ENCODE measurements around the gene PARD3.

The PARD3 gene

GRCh38 chr10:34384372-34384771 lies 430.7 kb downstream of the PARD3 start:
- Histone ChIP-seq H3K27ac (ENCODE audit: low read length) (no peak overlapping the region), H3K27me3 (ENCODE audit: low read depth, low read length) (no peaks in the 10 kb centered on the region), H3K36me3 (ENCODE audit: control insufficient read depth in 1 of 2, insufficient read depth in 2 of 2, low read length in 2 of 2) (no peaks in the 10 kb centered on the region), H3K9me3 (ENCODE audit: control insufficient read depth in 1 of 2, low read length in 2 of 2) (no peaks in the 10 kb centered on the region), H3K4me1 (ENCODE audit: control insufficient read depth in 1 of 2, insufficient read depth in 2 of 2, low read length in 2 of 2) (peaks cover 0 to 6% of the 10 kb centered on the region in 2 donors), H3K4me3 (ENCODE audit: low read depth in 1 of 2, low read length in 2 of 2) (no peak overlapping the region)

GRCh38 chr10:34382626-34383025 lies 432.5 kb downstream of the PARD3 start:
- Histone ChIP-seq H3K4me3 (ENCODE audit: low read depth in 1 of 2, low read length in 2 of 2) (no peak overlapping the region), H3K27me3 (ENCODE audit: low read depth, low read length) (no peaks in the 10 kb centered on the region), H3K4me1 (ENCODE audit: control insufficient read depth in 1 of 2, insufficient read depth in 2 of 2, low read length in 2 of 2) (no peaks in the 10 kb centered on the region), H3K27ac (ENCODE audit: low read length) (no peak overlapping the region), H3K9me3 (ENCODE audit: control insufficient read depth in 1 of 2, low read length in 2 of 2) (no peaks in the 10 kb centered on the region), H3K36me3 (ENCODE audit: control insufficient read depth in 1 of 2, insufficient read depth in 2 of 2, low read length in 2 of 2) (no peaks in the 10 kb centered on the region)

GRCh38 chr10:34380856-34381255 lies 434.2 kb downstream of the PARD3 start:
- H3K4me1 ChIP-seq (ENCODE audit: control insufficient read depth in 1 of 2, insufficient read depth in 2 of 2, low read length in 2 of 2), result no peaks in the 10 kb centered on the region
- no peaks in the 10 kb centered on the region for H3K27me3 ChIP-seq (ENCODE audit: low read depth, low read length)
- H3K36me3 ChIP-seq (ENCODE audit: control insufficient read depth in 1 of 2, insufficient read depth in 2 of 2, low read length in 2 of 2), result no peaks in the 10 kb centered on the region
- H3K27ac ChIP-seq (ENCODE audit: low read length), result no peak overlapping the region
- no peaks in the 10 kb centered on the region for H3K9me3 ChIP-seq (ENCODE audit: control insufficient read depth in 1 of 2, low read length in 2 of 2)
- no peak overlapping the region for H3K4me3 ChIP-seq (ENCODE audit: low read depth in 1 of 2, low read length in 2 of 2)

GRCh38 chr10:34378297-34378696 lies 436.8 kb downstream of the PARD3 start:
- H3K4me3 ChIP-seq (ENCODE audit: low read depth in 1 of 2, low read length in 2 of 2), result no peak overlapping the region
- no peak overlapping the region for H3K27ac ChIP-seq (ENCODE audit: low read length)
- H3K9me3 ChIP-seq (ENCODE audit: control insufficient read depth in 1 of 2, low read length in 2 of 2), result no peaks in the 10 kb centered on the region
- H3K36me3 ChIP-seq (ENCODE audit: control insufficient read depth in 1 of 2, insufficient read depth in 2 of 2, low read length in 2 of 2), result no peaks in the 10 kb centered on the region
- no peaks in the 10 kb centered on the region for H3K27me3 ChIP-seq (ENCODE audit: low read depth, low read length)
- H3K4me1 ChIP-seq (ENCODE audit: control insufficient read depth in 1 of 2, insufficient read depth in 2 of 2, low read length in 2 of 2), result no peaks in the 10 kb centered on the region

- Histone ChIP-seq H3K4me1 (ENCODE audit: control insufficient read depth in 1 of 2, insufficient read depth in 2 of 2, low read length in 2 of 2) (no peaks in the 10 kb centered on the region), H3K9me3 (ENCODE audit: control insufficient read depth in 1 of 2, low read length in 2 of 2) (no peaks in the 10 kb centered on the region), H3K27ac (ENCODE audit: low read length) (no peak overlapping the region), H3K36me3 (ENCODE audit: control insufficient read depth in 1 of 2, insufficient read depth in 2 of 2, low read length in 2 of 2) (no peaks in the 10 kb centered on the region), H3K27me3 (ENCODE audit: low read depth, low read length) (no peaks in the 10 kb centered on the region), H3K4me3 (ENCODE audit: low read depth in 1 of 2, low read length in 2 of 2) (no peak overlapping the region)
Measured at GRCh38 chr10:34377833-34378232, 437.3 kb downstream of the PARD3 start.

- Histone ChIP-seq H3K27me3 (ENCODE audit: low read depth, low read length) (no peaks in the 10 kb centered on the region), H3K27ac (ENCODE audit: low read length) (no peak overlapping the region), H3K4me3 (ENCODE audit: low read depth in 1 of 2, low read length in 2 of 2) (no peak overlapping the region), H3K9me3 (ENCODE audit: control insufficient read depth in 1 of 2, low read length in 2 of 2) (no peaks in the 10 kb centered on the region), H3K36me3 (ENCODE audit: control insufficient read depth in 1 of 2, insufficient read depth in 2 of 2, low read length in 2 of 2) (peaks cover 0 to 7% of the 10 kb centered on the region in 2 donors), H3K4me1 (ENCODE audit: control insufficient read depth in 1 of 2, insufficient read depth in 2 of 2, low read length in 2 of 2) (no peaks in the 10 kb centered on the region)
Measured at GRCh38 chr10:34374356-34375045, 440.6 kb downstream of the PARD3 start.

- Histone ChIP-seq H3K4me1 (ENCODE audit: control insufficient read depth in 1 of 2, insufficient read depth in 2 of 2, low read length in 2 of 2) (no peaks in the 10 kb centered on the region), H3K36me3 (ENCODE audit: control insufficient read depth in 1 of 2, insufficient read depth in 2 of 2, low read length in 2 of 2) (peaks cover 0 to 7% of the 10 kb centered on the region in 2 donors), H3K9me3 (ENCODE audit: control insufficient read depth in 1 of 2, low read length in 2 of 2) (no peaks in the 10 kb centered on the region), H3K4me3 (ENCODE audit: low read depth in 1 of 2, low read length in 2 of 2) (no peak overlapping the region), H3K27ac (ENCODE audit: low read length) (no peak overlapping the region), H3K27me3 (ENCODE audit: low read depth, low read length) (no peaks in the 10 kb centered on the region)
Measured at GRCh38 chr10:34373211-34373610, 441.9 kb downstream of the PARD3 start.

GRCh38 chr10:34372509-34372908 lies 442.6 kb downstream of the PARD3 start:
- H3K4me3 ChIP-seq (ENCODE audit: low read depth in 1 of 2, low read length in 2 of 2), result no peak overlapping the region
- peaks cover 0 to 7% of the 10 kb centered on the region in 2 donors for H3K36me3 ChIP-seq (ENCODE audit: control insufficient read depth in 1 of 2, insufficient read depth in 2 of 2, low read length in 2 of 2)
- no peak overlapping the region for H3K27ac ChIP-seq (ENCODE audit: low read length)
- no peaks in the 10 kb centered on the region for H3K27me3 ChIP-seq (ENCODE audit: low read depth, low read length)
- H3K4me1 ChIP-seq (ENCODE audit: control insufficient read depth in 1 of 2, insufficient read depth in 2 of 2, low read length in 2 of 2), result no peaks in the 10 kb centered on the region
- no peaks in the 10 kb centered on the region for H3K9me3 ChIP-seq (ENCODE audit: control insufficient read depth in 1 of 2, low read length in 2 of 2)

GRCh38 chr10:34370126-34370525 lies 445.0 kb downstream of the PARD3 start:
- H3K4me1 ChIP-seq (ENCODE audit: control insufficient read depth in 1 of 2, insufficient read depth in 2 of 2, low read length in 2 of 2), result no peaks in the 10 kb centered on the region
- peaks cover 0 to 7% of the 10 kb centered on the region in 2 donors for H3K36me3 ChIP-seq (ENCODE audit: control insufficient read depth in 1 of 2, insufficient read depth in 2 of 2, low read length in 2 of 2)
- H3K27me3 ChIP-seq (ENCODE audit: low read depth, low read length), result no peaks in the 10 kb centered on the region
- no peak overlapping the region for H3K27ac ChIP-seq (ENCODE audit: low read length)
- H3K4me3 ChIP-seq (ENCODE audit: low read depth in 1 of 2, low read length in 2 of 2), result no peak overlapping the region
- no peaks in the 10 kb centered on the region for H3K9me3 ChIP-seq (ENCODE audit: control insufficient read depth in 1 of 2, low read length in 2 of 2)

GRCh38 chr10:34369120-34369519 lies 446.0 kb downstream of the PARD3 start:
- Histone ChIP-seq H3K4me1 (ENCODE audit: control insufficient read depth in 1 of 2, insufficient read depth in 2 of 2, low read length in 2 of 2) (no peaks in the 10 kb centered on the region), H3K4me3 (ENCODE audit: low read depth in 1 of 2, low read length in 2 of 2) (no peak overlapping the region), H3K27me3 (ENCODE audit: low read depth, low read length) (no peaks in the 10 kb centered on the region), H3K9me3 (ENCODE audit: control insufficient read depth in 1 of 2, low read length in 2 of 2) (no peaks in the 10 kb centered on the region), H3K27ac (ENCODE audit: low read length) (no peak overlapping the region), H3K36me3 (ENCODE audit: control insufficient read depth in 1 of 2, insufficient read depth in 2 of 2, low read length in 2 of 2) (peaks cover 0 to 7% of the 10 kb centered on the region in 2 donors)

GRCh38 chr10:34364253-34365037 lies 450.7 kb downstream of the PARD3 start:
- no peaks in the 10 kb centered on the region for H3K4me1 ChIP-seq (ENCODE audit: control insufficient read depth in 1 of 2, insufficient read depth in 2 of 2, low read length in 2 of 2)
- H3K36me3 ChIP-seq (ENCODE audit: control insufficient read depth in 1 of 2, insufficient read depth in 2 of 2, low read length in 2 of 2), result peaks cover 0 to 3% of the 10 kb centered on the region in 2 donors
- H3K4me3 ChIP-seq (ENCODE audit: low read depth in 1 of 2, low read length in 2 of 2), result no peak overlapping the region
- no peak overlapping the region for H3K27ac ChIP-seq (ENCODE audit: low read length)
- H3K9me3 ChIP-seq (ENCODE audit: control insufficient read depth in 1 of 2, low read length in 2 of 2), result no peaks in the 10 kb centered on the region
- H3K27me3 ChIP-seq (ENCODE audit: low read depth, low read length), result no peaks in the 10 kb centered on the region

Measured in muscle layer of duodenum (tissue), 2 donors.